HG02981 (cell line): ENCODE data around the gene ADORA2B.
"Not testable (repeated sequence)": the region's sequence is repeated elsewhere in the genome, so short reads cannot be mapped to it uniquely, and the experiment has no call there.

Experiments
- ATAC-seq: cut with Tn5 transposase; IDR thresholded peaks from one replicate; pipeline ENCODE4 v1.9.1; 2021; ENCODE audit warnings: mild to moderate bottlenecking, moderate library complexity; ENCODE audit not compliant: unreplicated experiment

Gene ADORA2B

DNA sequence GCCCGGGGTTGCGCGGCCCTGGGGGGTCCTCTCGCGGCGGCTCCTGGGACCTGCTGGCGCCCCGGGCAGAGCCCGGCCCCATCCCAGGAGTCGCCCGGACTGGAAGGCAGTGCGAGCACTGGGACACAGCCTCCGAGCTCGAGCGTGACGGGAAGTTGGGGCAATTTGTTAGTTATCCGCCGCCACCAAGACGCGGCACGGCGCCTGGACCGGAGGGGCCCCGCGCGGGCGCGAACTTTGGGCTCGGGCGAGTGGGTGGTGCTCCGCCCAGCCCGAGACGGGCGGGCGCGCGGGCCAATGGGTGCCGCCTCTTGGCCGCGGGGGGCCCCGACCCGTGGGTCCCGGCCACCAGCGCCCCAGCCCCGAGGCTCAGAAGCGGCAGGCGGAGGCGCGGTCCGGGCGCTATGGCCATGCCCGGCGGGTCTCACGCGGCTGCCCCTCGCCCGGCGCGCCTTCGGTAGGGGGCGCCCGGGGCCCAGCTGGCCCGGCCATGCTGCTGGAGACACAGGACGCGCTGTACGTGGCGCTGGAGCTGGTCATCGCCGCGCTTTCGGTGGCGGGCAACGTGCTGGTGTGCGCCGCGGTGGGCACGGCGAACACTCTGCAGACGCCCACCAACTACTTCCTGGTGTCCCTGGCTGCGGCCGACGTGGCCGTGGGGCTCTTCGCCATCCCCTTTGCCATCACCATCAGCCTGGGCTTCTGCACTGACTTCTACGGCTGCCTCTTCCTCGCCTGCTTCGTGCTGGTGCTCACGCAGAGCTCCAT lies at the start of gene ADORA2B:
Gene ADORA2B (plus strand): TSS at position 372 of the 768 bp plus-strand sequence. CDS start 119 bp downstream, at position 491.
- peak; percentile 50 for ATAC-seq

GRCh38 chr17:15896277-15896676 lies 48.7 kb upstream of the ADORA2B start:
- ATAC-seq = no peak

GRCh38 chr17:15896834-15897233 lies 48.1 kb upstream of the ADORA2B start:
- ATAC-seq = no peak

DNA sequence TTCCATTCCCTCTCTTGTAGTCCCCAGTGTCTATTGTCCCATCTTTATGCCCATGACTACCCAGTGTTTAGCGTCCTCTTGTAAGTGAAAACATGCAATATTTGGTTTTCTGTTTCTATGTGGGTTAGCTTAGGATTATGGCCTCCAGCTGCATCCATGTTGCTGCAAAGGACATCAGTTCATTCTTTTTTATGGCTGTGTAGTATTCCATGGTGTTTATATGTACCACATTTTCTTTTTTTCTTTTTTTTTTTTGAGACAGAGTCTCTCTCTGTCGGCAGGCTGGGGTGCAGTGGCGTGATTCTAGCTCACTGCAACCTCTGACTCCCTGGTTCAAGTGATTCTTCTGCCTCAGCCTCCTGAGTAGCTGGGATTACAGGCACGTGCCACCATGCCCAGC lies 45.3 kb upstream of the ADORA2B start:
- not testable (repeated sequence) for ATAC-seq

DNA sequence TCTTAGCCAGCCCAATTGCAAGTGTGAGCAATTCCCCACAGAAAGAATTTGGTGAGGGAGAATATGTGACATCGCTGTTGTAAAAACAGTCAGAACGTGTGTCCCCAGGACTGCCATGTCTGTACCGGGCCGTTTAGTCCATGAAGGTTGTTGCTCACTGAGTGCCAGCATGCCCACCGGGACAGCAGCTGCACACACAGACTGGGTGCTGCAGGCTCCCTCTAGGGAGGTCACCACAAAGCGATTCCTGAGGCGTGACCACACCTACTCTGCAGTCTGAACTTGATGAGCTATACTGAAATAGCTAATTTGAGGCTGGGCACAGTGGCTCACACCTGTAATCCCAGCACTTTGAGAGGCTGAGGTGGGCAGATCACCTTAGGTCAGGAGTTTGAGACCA lies 44.1 kb upstream of the ADORA2B start:
- no peak for ATAC-seq

- not testable (repeated sequence) for ATAC-seq
Observed at GRCh38 chr17:15905236-15905635, 39.7 kb upstream of the ADORA2B start.

DNA sequence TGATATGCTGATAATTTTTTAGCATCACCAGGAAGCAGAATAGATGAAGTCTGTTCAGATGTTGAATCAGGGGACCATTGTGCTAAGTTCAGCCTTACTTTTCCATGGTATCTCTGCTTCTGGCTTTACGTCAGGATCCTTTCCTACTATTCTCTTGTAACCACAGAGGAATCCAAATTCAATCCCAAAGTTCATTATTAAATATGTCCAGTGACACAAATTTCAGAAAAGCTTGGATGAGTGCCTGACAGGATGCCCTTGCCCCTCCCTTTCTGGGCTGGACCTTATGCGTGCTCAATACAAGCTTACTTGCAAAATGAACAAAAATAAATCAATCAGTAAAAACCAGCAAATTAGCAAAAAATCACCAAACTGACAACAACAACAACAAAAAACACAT lies 37.6 kb upstream of the ADORA2B start:
- ATAC-seq = no peak

GRCh38 chr17:15908378-15908777 lies 36.6 kb upstream of the ADORA2B start:
- ATAC-seq = no peak

- ATAC-seq = no peak
Observed at GRCh38 chr17:15909481-15909991, 35.4 kb upstream of the ADORA2B start.

DNA sequence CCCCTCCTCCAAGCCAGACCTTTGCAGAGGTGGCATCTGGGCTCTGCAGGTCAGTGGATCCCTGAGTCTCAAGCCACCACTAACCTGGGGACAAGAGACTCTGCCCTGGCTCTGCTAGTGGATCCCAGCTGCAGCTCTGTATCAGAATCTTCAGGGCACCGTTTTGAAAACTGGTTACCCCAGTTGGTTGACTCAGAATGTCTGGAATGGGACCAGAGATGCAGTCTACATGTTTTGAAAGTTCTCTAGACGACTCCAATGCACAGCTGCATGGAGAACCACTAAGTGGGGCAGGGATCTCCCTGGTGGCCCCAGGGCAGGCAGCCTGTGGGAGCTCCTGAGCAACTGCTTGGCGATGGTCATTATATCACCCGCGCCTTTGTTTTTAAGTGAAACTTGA lies 34.1 kb upstream of the ADORA2B start:
- no peak for ATAC-seq

DNA sequence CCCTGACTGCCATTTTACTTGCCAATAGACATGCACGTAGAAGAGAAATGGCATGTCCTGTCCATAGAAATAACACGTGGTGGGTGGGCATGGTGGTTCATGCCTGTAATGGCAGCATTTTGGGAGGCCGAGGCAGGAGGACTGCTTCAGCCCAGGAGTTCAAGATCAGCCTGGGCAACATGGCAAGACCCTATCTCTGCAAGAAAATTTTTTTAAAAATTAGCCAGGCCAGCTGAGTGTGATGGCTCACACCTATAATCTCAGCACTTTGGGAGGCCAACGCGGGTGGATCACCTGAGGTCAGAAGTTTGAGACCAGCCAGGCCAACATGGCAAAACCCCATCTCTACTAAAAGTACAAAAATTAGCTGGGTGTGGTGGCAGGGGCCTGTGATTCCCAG lies 33.2 kb upstream of the ADORA2B start:
- not testable (repeated sequence) for ATAC-seq

- no peak for ATAC-seq
Observed at GRCh38 chr17:15912416-15912955, 32.4 kb upstream of the ADORA2B start.

DNA sequence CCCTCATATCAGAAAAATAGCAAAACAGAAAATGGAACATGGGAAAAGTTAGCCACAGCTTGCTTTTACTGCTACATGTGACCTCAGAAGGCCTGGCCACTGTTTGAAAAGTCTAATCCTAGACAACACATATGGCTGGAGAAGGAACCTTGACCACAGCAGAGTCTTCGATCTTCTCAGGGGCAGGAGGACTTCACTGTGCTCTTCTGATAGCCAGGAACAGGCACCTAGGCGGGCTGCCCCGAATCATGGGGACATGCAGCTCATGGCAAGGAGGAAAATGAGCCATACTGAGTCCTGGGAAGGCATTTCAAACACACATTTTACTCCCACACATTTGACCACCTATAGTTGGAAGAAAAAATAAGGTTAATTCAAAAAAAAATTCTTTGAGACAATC lies 31.1 kb upstream of the ADORA2B start:
- ATAC-seq = no peak

DNA sequence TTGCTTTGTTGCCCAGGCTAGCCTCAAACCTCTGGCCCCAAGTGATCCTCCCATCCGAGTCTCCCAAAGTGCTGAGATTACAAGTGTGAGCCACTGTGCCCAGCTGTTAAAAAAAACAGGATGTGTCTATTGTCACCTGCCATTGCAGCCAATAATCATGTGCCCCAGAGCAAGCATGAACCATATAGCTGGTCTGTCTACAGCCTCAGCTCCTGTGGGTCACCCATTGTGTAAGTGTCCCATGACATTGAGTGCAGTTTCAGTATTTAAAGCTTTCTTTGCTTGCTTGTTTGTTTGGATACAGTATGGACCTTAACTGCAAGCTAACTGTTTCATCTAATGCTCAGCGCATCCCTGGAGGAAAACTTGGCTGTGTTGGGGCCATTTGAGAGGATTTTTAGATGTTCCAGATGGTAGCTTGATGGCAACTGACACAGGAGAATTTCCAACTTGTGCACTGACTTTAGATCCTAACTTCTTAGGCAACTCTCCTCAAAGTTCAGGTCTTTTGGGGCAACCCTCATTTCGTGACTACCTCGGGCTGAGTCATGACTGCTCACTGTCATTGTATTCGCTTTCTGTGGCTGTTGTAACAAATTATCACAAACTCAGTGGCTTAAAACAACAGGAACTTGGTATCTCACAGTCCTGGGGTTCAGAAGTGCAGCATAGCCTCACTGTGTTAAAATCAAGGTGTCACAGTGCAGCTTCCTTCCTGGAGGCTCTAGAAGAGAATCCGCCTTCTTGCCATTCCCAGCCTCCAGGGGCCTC lies 30.3 kb upstream of the ADORA2B start:
- no peak for ATAC-seq

- ATAC-seq = no peak
Observed at GRCh38 chr17:15915961-15916360, 29.0 kb upstream of the ADORA2B start.

- no peak for ATAC-seq
Observed at GRCh38 chr17:15917021-15917437, 27.9 kb upstream of the ADORA2B start.

- no peak for ATAC-seq
Observed at GRCh38 chr17:15917438-15918027, 27.4 kb upstream of the ADORA2B start.

DNA sequence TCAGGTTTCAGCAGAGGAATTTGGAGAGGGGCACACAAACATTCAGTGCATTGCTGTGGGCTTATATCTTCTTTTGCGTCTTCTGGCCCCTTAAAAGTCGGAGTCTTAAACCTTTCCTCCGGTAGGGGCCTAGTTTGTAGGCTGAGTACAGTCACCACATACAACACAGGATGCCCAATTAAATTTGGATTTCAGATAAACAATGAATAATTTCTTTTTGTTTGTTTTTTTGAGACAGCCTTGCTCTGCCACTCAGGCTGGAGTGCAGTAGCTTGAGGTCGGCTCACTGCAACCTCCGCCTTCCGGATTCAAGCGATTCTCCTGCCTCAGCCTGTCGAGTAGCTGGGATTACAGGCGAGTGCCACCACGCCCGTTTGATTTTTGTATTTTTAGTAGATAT lies 26.7 kb upstream of the ADORA2B start:
- no peak for ATAC-seq

DNA sequence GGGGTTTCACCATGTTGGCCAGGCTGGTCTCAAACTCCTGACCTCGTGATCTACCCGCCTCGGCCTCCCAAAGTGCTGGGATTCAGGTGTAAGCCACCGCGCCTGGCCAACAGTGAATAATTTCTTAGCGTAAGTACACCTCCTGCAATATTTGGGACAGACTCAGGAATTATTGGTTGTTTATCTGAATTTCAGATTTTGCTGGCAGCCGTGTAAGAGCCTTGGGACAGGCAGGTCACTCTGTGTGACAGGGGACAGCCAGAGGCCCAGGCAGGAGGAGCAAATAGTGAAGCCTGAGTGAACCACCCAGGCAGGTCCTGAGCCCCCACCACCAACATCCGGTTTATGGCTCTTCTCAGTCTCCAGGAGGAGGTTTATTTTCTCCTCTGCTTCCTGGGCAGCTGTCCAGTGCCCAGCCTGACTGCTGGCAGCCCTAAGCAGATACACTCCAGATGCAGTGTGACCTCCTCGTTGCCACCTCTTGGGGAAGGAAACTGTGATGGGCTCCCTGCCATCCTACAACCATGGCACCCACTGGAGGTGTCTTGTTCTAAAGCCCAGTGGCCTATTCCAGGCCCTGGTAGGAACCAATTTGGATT lies 26.2 kb upstream of the ADORA2B start:
- no peak for ATAC-seq

- no peak for ATAC-seq
Observed at GRCh38 chr17:15919466-15919865, 25.5 kb upstream of the ADORA2B start.

GRCh38 chr17:15920758-15921239 lies 24.1 kb upstream of the ADORA2B start:
- ATAC-seq = no peak
